GM19351 (cell line): Measurements from ENCODE around the gene BRSK2.

ENCODE experiments used
- ATAC-seq: cut with Tn5 transposase; IDR thresholded peaks from one replicate; pipeline ENCODE4 v1.9.1; 2021; ENCODE audit warnings: mild to moderate bottlenecking, moderate library complexity; ENCODE audit not compliant: unreplicated experiment

BRSK2 gene

DNA sequence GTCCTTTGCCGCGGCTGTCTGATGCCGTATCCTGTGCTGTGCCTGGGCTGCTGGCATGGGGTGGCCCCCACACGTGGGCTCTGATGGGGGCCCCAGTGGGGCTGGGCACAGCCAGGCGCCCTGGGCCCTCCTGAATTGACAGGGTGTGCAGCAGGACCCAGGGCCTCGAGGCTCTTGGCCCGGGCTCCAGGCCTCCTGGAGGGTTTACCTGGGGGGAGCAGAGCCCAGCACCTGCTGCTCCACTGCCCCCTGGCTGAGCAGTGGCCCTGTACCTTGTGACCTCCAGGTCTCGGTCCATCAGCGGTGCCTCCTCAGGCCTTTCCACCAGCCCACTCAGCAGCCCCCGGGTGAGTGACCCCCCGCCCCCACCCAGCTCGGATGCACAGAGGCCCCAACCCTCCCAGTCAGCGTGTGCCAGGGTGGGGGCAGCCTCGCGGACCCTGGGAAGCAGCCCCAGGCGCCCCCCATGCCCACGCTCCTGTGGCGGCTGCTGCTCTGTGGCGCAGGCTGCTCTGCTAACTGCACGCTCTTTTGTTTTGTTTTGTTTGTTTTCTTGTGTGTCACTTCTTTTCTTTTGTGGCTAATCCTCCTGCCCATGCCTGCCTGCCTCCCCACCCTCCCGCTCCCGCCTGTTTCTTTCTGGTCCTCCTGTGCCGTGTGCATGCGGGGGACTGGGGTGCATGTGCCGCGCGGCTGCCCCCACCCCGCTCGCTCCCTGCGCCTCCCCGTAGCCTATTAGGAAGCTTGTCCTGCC lies 59.9 kb downstream of the BRSK2 start:
- ATAC-seq = no peak

DNA sequence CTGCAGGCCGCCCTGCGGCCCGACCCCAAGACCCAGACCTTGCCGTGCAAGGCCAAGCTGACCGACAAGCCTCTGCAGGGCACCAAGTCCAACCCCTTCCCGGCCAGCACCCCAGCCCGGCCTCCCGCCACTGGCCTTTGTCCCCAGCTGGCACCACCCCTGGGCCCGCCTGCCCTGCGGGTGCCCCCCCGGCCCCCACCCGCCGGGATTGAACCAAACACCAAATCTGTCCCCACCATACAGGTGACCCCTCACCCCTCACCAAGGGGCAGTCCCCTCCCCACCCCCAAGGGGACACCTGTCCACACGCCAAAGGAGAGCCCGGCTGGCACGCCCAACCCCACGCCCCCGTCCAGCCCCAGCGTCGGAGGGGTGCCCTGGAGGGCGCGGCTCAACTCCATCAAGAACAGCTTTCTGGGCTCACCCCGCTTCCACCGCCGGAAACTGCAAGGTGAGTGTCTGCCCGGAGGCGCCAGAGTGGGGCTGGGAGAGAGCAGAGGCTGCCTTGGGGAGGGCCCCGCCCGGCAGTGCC lies 60.7 kb downstream of the BRSK2 start:
- no peak for ATAC-seq

DNA sequence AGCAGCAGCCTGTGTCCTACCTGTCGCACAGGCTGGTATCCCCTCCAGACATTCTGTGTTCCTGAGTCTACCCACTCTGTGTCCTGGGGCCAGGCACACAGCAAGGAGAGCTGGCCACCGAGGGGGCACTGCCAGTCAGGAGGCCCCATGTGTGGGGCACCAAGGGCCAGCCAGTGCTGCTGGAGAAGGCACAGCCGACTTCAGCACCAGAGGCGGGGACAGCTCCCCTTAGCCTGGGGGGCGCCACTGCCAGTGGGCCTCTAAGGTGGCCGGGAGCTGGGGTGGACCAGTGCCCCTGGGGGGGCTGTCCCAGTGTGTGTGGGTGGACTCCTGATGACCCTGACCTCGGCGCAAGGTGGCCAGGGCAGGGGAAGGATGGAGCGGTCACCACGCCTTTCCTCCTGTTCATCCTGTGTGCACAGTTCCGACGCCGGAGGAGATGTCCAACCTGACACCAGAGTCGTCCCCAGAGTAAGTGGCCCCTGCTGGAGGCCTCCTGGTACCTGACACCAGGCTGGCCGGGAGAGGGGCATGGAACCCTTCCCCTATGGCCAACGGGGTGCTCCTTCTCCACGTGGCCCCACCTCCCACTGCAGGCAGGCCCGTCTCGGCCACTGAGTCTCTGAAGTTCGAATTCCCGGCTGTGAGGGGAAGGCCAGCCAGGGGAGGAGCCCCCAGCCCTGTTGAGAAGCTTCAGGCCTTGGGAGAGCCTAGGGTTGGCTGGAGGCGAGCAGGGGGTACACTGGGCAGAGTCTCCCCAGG lies 61.4 kb downstream of the BRSK2 start:
- no peak for ATAC-seq

DNA sequence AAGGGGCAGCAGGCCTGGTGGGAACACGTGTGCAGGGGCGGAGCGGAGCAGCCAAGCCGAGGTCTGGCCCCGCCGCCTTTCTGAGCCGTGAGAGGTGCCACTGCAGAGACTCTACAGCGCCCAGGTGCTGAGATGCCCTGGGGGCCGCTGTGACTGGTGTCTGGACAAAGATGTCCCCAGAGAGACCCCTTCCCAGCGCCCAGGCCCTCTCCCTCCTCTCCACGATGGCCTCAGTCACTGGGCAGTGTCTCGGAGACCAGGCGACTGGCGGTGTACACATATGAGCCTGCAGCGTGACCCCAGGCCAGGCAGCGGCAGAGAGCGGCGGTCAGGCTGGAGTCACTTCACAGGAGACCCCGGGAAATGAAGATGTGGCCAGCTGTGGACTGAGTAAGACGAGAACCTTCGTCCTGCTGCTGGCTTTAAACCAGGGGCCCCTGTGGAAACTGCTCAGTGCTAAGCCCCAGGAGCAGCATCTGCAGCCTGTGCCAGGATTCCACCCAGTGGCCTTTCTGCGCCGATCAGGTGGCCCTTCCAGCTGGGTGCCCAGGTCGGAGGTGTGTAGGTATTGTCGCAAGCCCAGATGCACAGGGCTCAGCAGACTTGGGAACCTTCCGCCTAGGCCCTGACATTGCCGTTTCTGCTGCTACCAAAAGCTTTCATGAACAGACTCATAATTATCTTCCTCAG lies 62.2 kb downstream of the BRSK2 start:
- no peak for ATAC-seq

DNA sequence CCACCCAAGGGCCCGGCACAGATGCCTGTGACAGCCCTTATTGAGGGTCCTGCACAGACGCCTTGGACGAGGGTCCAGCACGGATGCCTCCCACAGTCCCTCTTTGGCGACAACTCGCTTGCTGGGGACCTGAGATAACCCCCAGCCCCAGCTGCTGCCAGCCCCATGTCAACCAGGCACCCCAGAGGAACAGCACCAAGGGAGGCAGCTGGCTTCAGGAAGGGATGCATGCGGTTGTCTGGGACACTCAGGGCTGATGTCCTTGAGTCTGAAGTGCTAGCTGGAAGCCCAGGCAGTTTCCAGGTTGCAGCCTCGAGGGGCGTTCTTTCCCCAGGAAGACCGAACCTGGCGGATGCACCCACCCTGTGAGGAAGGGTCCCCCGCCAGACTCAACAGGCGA lies 63.0 kb downstream of the BRSK2 start:
- ATAC-seq = no peak

DNA sequence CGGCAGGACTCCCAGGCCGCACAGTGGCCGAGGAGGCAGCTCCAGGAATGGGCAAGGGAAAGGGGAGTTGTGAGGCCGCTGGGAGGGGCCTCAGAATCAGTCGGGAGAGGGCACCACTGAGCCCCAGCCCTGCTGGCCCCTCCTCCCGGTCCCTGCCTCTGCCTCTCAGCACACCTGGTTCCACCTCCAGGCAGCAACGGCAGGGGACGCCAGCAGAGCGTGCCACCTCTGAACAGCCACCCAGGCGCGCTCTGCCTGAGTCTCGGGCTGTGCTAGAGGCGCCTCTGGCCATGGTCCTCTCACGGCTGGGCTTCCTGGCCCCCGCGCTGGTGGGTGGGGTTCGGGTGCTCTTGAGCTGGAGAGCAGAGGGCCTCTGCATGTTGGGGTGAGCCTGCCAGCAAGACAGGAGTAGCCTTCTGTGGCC lies 63.9 kb downstream of the BRSK2 start:
- ATAC-seq = no peak

DNA sequence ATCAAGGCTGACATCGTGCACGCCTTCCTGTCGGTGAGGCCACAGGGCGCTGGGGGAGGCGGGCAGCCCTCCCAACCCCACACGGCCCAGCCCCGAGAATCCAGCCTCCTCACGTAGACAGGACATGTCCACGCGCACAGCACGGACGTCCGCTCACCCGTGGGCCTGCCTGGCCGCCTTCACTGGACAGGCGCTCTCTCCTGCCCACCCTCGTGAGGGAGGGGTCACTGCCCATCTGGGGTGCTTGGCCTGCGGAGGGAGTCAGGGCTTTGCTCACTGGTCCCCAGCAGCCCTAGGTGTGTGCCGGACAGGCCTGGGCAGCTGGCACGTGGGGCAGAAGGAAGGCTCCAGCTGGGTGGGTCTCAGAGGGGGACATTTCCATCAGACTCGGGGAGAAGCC lies 64.8 kb downstream of the BRSK2 start:
- ATAC-seq = no peak

DNA sequence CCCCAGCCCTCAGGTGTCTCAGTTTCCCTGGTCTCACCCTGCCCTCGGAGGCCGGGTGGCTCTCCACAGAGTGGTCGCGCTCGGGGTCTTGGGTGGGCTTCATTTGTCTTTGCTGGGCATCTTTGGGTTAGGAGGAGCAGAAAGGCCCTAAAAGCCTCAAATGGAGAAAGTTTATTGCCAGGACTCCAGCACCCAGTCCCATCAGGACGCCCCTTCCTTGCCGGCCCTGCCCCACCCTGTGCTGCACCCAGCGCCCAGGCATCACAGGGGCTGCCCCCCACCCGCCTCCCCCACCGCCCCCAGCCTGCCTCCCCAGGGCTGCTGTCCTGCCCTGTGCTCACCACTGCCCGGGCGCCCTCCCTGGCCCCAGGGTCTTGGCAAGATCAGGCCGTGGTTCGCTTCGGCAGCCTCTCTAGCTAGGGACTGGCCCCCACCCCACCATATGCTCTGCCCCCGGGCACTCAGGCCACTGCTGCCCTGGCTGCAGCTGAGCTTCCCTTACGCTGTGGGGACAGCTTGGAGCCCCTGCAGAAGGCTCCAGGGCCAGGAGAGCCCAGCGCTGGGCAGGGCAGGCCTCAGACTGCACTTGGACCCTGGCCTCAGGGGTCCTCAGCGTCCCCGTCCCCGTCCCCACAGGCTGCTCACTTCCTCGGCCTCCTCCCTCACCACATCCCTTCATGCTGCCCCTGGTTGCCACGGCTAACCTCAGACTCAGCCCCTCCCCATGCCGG lies 65.5 kb downstream of the BRSK2 start:
- ATAC-seq = no peak

DNA sequence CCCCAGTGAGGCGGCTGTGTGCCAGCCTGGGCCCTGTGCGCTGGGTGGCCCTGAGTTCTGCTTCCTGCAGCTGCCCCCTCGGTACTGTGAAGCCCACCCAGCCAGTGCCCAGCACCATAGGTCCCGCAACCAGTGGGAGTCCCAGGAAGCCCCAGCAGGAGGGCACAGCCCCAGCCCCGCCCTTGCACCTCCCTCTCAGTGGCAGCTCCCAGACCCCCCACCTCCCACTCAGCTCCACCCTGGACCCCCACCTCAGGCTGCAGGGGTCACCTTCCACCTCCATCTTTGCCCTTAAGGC lies 66.0 kb downstream of the BRSK2 start:
- no peak for ATAC-seq

DNA sequence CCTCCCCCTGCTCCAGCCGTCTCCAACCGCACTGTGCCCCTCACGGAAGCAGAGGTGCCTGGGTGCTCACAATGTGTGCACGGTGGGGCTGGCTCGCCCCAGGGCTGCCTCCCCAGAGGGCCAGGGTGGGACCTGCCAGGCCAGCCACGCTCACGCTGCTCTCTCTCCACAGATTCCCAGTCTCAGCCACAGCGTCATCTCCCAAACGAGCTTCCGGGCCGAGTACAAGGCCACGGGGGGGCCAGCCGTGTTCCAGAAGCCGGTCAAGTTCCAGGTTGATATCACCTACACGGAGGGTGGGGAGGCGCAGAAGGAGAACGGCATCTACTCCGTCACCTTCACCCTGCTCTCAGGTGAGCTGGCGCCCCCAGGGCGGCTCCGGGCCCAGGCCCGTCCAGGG lies 66.4 kb downstream of the BRSK2 start:
- ATAC-seq = no peak

DNA sequence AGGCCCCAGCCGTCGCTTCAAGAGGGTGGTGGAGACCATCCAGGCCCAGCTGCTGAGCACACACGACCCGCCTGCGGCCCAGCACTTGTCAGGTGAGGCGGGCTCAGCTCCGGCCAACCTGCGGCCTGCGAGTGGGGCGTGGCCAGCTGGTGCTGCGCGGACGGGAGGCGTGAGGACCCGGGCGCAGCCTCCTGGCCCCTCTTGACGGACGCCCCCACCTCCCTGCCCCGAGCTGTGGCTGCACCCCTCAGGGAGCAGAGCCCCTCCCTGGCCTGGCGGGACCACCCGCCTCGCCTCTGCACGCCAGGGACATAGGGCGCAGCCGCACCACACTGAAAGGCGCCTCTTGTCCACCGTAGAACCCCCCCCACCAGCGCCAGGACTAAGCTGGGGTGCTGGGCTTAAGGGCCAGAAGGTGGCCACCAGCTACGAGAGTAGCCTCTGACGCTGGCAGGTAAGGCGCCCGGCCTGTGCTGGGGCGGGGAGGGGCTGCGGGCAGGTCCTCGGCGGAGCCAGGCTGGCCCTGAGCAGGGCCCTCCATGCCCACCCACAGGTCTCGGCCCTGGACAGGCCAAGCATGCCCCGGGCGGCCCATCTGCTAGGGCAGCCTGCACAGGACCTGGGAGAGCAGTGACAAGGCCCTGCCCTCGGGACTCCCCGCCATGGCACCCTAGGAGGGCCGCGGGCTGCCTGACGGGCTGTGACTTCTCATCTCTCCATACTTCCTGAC lies 67.0 kb downstream of the BRSK2 start:
- no peak for ATAC-seq

DNA sequence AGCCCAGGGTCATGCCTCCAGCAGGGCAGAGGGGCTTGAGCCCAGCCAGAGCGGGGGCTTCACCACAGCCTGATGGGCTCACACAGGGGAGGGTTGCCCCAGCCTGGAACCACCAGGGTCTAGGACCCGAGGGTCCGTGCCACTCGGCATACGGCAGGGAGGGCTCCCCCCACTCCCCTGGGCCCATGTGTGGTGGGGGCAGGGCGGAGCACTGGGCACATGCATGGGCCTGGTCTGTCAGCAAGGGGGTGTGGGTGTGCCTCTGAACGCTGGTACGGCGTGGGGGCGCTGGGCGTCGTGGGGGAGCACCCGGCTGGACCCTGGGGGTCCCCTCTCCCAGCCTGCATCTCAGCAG lies 67.6 kb downstream of the BRSK2 start:
- no peak for ATAC-seq

DNA sequence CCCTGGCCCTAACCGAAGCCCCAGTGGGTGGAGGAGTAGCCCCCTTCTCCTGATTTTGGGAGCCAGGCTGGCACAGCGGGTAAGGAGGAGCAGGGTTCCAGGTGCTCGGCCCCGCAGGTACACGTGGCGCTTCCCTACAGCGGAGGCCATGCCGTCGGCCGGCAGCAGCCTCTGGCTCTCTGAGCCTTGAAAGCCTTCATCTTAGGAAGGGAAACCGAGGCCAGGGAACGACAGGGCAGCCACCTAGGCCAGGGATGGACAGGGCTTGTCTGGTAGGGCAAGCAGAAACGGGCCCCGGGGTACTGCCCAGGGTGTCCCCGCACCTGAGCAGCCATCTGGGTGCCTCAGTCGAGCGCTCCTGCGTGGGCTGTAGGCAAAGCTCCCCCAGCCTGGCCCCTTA lies 68.1 kb downstream of the BRSK2 start:
- ATAC-seq = no peak

DNA sequence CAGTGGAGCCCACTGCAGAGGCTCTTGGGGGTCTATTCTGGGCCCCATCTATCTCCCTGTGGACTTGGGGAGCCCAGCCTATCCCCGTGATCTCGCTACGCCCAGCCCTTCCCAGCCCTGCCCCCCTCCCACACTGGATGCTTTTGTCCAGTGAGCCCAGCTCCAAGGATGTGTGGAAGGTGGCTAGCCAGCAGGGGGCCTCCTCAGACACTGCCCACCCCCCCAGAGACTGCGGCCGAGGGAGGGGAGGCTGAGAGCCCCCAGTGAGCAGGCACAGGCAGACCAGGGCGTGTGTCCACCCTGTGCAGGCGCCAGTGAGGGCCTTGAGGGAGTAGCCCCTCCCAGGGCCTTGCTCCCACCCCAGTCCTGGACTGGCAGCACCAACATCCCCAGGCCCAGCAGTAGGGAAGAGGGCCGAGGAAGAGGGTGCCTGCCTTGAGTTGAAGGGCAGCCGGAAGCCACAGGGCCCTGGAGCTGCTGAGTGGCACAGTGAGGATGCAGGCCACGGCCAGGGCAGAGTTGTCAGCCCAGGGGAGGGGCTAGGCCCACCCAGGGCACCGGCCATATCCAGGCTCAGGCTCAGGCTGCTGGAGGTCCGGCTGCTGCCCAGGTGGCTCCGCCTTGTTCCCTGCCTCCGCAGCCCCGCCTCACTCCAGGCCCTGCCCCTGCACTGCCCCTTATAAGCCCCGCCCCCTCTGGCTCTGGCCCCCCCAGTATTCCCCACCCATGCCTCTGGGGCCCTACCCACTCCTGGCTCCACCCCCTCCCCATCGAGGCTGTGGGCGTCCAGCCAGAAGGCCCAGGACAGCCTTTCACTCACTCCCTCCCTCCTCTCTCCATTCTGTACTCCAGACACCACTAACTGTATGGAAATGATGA lies 68.8 kb downstream of the BRSK2 start:
- ATAC-seq = no peak

DNA sequence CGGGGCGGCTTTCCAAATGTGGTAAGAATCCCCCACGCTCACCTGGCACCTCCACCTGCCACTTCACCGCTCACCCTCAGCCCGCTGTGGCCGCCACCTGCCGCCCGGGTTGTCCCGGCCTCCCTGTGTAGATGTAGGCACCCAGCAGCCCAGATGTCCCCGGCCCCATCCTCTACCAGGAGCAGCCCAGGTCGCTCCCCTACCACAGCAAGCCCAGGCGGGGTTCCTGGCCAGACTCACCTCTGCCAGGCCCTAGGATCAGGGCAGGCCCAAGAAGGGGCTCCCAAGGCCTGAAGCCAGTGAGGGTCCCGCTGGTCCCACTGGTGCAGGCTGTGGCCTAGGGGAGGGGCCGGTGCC lies 69.5 kb downstream of the BRSK2 start:
- no peak for ATAC-seq

DNA sequence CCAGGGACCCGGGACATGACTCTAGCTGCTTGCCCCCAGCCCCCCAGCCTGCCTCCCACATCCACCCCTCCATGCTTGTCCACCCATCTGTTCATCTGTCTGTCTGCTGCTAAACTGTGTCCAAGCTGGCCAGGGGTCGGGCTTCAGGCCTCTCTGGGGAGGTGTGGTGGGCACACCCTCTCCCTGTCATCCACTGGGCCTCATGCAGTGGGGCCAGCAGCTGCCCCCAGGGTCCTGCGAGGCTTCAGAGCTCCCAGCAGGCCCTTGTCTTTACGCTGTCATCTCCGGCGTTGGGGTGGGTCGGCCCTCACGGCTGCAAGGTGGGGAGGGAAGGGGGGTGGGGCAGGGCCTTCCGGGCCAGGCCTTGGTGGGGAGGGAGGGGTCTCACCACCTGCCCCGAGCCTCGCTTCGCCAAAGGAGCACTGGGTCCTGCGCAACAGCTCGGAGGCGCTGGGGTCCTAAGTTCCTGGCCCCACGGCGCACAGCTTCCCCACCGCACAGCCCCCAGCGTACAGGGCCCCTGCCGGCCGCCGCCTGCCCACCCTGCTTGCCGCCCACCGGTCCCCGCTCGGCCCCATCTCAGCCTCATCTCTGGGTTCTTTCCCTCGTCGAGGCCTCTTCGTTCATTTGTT lies 70.1 kb downstream of the BRSK2 start:
- ATAC-seq = no peak

DNA sequence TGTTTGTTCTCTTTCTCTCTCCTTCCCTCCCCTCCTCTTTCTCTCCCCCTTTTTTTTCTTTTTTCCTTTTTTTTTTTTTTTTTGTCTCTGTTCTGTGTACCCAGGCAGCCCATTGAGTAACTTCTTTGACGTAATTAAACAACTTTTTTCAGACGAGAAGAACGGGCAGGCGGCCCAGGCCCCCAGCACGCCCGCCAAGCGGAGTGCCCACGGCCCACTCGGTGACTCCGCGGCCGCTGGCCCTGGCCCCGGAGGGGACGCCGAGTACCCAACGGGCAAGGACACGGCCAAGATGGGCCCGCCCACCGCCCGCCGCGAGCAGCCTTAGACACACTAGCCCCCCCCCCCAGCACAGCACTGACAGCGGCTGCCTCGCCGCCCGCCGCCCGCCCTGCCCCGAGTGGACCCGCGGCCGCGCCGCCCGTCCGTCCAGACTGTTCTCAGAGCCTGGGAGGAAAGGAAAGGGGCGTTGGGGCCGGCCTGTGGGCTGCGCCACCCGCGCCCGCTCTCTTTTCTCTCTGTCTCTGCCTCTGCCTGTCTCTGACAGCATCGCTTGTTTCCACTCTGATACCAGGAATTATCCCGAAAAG lies 70.8 kb downstream of the BRSK2 start:
- no peak for ATAC-seq

DNA sequence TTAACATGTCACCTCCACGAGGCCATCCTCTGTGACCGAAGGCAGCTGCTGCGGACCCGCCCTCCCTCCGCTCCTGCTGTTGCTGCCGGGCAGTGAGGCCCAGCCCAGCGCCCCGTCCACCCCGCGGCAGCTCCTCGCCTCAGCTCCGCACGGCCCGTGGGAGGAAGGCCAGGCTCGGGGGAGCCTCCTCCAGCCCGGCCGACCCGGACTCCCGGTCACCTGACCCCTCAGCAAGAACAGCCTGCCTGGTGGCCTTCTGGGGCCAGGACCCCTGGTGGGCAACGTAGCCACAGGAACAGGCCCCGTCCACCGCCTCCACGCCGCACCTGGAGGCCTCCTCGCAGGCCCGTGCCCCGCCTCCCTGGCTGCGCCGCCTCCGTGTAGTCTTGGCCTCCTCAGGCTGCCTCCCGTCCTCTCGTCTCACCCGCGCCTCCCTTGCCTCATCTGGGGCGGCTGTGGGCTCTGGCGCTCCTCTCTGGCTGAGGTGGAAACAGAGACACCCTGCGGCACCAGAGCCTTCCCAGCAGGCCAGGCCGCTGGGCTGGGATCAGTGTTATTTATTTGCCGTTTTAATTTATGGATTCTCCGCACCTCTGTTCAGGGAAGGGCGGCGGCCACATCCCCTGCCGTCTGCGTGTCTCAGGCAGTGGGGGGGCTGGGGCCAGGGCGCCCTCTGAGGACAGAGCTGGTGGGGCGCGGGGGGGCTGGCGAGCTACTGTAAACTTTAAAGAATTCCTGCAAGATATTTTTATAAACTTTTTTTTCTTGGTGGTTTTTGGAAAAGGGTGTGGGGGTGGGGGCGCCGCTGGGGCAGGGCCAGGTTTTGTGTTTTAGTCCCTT lies 71.5 kb downstream of the BRSK2 start:
- no peak for ATAC-seq
